Embryonic facial prominence (tissue), 1 donor: ENCODE results near the gene CROCC2.

Experiments
- DNase-seq: peaks from one replicate; pipeline ENCODE4 v3.0.0-alpha.2; 2016; ENCODE audit errors: extremely low spot score

The CROCC2 gene

GRCh38 chr2:240998995-240999791, 93.1 kb downstream of the CROCC2 start:
- DNase-seq = no peak

- DNase-seq = no peak
Measured at GRCh38 chr2:240999873-241000541, 93.9 kb downstream of the CROCC2 start.

- DNase-seq = no peak
Measured at GRCh38 chr2:241000831-241001321, 94.7 kb downstream of the CROCC2 start.

GRCh38 chr2:241001413-241002274, 95.5 kb downstream of the CROCC2 start:
- DNase-seq = no peak

GRCh38 chr2:241002275-241003046, 96.3 kb downstream of the CROCC2 start:
- no peak for DNase-seq

GRCh38 chr2:241003047-241003360, 96.9 kb downstream of the CROCC2 start:
- no peak for DNase-seq

- DNase-seq = no peak
Measured at GRCh38 chr2:241003369-241003768, 97.2 kb downstream of the CROCC2 start.

GRCh38 chr2:241003830-241004564, 97.9 kb downstream of the CROCC2 start:
- no peak for DNase-seq

GRCh38 chr2:241005569-241005968, 99.4 kb downstream of the CROCC2 start:
- DNase-seq = no peak

- DNase-seq = no peak
Measured at GRCh38 chr2:241006412-241006811, 100.3 kb downstream of the CROCC2 start.

GRCh38 chr2:241007111-241007510, 101.0 kb downstream of the CROCC2 start:
- DNase-seq = no peak

- DNase-seq = no peak
Measured at GRCh38 chr2:241007880-241008710, 102.0 kb downstream of the CROCC2 start.

GRCh38 chr2:241008711-241009121, 102.6 kb downstream of the CROCC2 start:
- no peak for DNase-seq

- DNase-seq = no peak
Measured at GRCh38 chr2:241009191-241009590, 103.1 kb downstream of the CROCC2 start.

- peak; percentile 33 for DNase-seq
Measured at GRCh38 chr2:241009601-241010530, 103.7 kb downstream of the CROCC2 start.

GRCh38 chr2:241010531-241011295, 104.6 kb downstream of the CROCC2 start:
- no peak for DNase-seq

GRCh38 chr2:241011296-241011600, 105.1 kb downstream of the CROCC2 start:
- no peak for DNase-seq
